ENCODE measurements around the gene ENTPD2.

ENTPD2 gene

GRCh38 chr9:137031904-137032640 lies 21.8 kb downstream of the ENTPD2 start, which contains the start of gene FUT7:
TSS of gene FUT7 (minus strand) at chr9:137032088. CDS start at chr9:137031991, 97 bp downstream.
- H3K4me3 ChIP-seq (ENCODE audit: low read depth, low read length), result no peak within 1 kb of the TSS

- no peak overlapping the region for H3K4me3 ChIP-seq (ENCODE audit: low read depth, low read length)
Measured at GRCh38 chr9:137030538-137031527, 23.0 kb downstream of the ENTPD2 start.

- no peak overlapping the region for H3K4me3 ChIP-seq (ENCODE audit: low read depth, low read length)
Measured at GRCh38 chr9:137030006-137030405, 23.9 kb downstream of the ENTPD2 start.

- no peak overlapping the region for H3K4me3 ChIP-seq (ENCODE audit: low read depth, low read length)
Measured at GRCh38 chr9:137029058-137029936, 24.6 kb downstream of the ENTPD2 start.

- H3K4me3 ChIP-seq (ENCODE audit: low read depth, low read length), result peak overlapping the region; percentile 20
Measured at GRCh38 chr9:137028263-137029057, 25.4 kb downstream of the ENTPD2 start.

GRCh38 chr9:137027369-137028262 lies 26.2 kb downstream of the ENTPD2 start, which contains the start of gene ABCA2:
TSS of gene ABCA2 (minus strand) at chr9:137028237. CDS start at chr9:137028140, 97 bp downstream.
- H3K4me3 ChIP-seq (ENCODE audit: low read depth, low read length), result peak within 1 kb of the TSS; percentile 39

GRCh38 chr9:137026828-137027227 lies 27.0 kb downstream of the ENTPD2 start:
- H3K4me3 ChIP-seq (ENCODE audit: low read depth, low read length), result no peak overlapping the region

GRCh38 chr9:137026384-137026783 lies 27.5 kb downstream of the ENTPD2 start:
- no peak overlapping the region for H3K4me3 ChIP-seq (ENCODE audit: low read depth, low read length)

GRCh38 chr9:137025517-137025966 lies 28.3 kb downstream of the ENTPD2 start:
- H3K4me3 ChIP-seq (ENCODE audit: low read depth, low read length), result no peak overlapping the region

GRCh38 chr9:137023583-137023991 lies 30.3 kb downstream of the ENTPD2 start:
- H3K4me3 ChIP-seq (ENCODE audit: low read depth, low read length), result no peak overlapping the region

GRCh38 chr9:137023157-137023556 lies 30.7 kb downstream of the ENTPD2 start:
- no peak overlapping the region for H3K4me3 ChIP-seq (ENCODE audit: low read depth, low read length)

- no peak overlapping the region for H3K4me3 ChIP-seq (ENCODE audit: low read depth, low read length)
Measured at GRCh38 chr9:137022662-137023008, 31.2 kb downstream of the ENTPD2 start.

- H3K4me3 ChIP-seq (ENCODE audit: low read depth, low read length), result no peak overlapping the region
Measured at GRCh38 chr9:137021979-137022661, 31.7 kb downstream of the ENTPD2 start.

- H3K4me3 ChIP-seq (ENCODE audit: low read depth, low read length), result no peak overlapping the region
Measured at GRCh38 chr9:137021568-137021978, 32.3 kb downstream of the ENTPD2 start.

- no peak overlapping the region for H3K4me3 ChIP-seq (ENCODE audit: low read depth, low read length)
Measured at GRCh38 chr9:137020771-137021567, 32.9 kb downstream of the ENTPD2 start.

- no peak overlapping the region for H3K4me3 ChIP-seq (ENCODE audit: low read depth, low read length)
Measured at GRCh38 chr9:137019891-137020683, 33.8 kb downstream of the ENTPD2 start.
